ENCODE data around the gene FOSB.

DNA sequence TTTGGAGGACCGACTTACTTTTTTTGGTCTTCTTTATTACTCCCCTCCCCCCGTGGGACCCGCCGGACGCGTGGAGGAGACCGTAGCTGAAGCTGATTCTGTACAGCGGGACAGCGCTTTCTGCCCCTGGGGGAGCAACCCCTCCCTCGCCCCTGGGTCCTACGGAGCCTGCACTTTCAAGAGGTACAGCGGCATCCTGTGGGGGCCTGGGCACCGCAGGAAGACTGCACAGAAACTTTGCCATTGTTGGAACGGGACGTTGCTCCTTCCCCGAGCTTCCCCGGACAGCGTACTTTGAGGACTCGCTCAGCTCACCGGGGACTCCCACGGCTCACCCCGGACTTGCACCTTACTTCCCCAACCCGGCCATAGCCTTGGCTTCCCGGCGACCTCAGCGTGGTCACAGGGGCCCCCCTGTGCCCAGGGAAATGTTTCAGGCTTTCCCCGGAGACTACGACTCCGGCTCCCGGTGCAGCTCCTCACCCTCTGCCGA lies 409 bp downstream of the FOSB start:
- TF ChIP-seq, protein P1, sequence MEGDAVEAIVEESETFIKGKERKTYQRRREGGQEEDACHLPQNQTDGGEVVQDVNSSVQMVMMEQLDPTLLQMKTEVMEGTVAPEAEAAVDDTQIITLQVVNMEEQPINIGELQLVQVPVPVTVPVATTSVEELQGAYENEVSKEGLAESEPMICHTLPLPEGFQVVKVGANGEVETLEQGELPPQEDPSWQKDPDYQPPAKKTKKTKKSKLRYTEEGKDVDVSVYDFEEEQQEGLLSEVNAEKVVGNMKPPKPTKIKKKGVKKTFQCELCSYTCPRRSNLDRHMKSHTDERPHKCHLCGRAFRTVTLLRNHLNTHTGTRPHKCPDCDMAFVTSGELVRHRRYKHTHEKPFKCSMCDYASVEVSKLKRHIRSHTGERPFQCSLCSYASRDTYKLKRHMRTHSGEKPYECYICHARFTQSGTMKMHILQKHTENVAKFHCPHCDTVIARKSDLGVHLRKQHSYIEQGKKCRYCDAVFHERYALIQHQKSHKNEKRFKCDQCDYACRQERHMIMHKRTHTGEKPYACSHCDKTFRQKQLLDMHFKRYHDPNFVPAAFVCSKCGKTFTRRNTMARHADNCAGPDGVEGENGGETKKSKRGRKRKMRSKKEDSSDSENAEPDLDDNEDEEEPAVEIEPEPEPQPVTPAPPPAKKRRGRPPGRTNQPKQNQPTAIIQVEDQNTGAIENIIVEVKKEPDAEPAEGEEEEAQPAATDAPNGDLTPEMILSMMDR (IDR thresholded peaks at IDR 0.05; ENCODE audit: low read depth, low read length, missing input control), result no peak
- TF ChIP-seq YY1 (IDR thresholded peaks at IDR 0.05) (no peak), FOXA1 (IDR thresholded peaks at IDR 0.05) (no peak), TAF1 (conservative IDR thresholded peaks at IDR 0.05) (no peak), GABPA (IDR thresholded peaks at IDR 0.05 in 1 of 2, conservative IDR thresholded peaks at IDR 0.05 in 1 of 2) (no peak), RAD21 (IDR thresholded peaks at IDR 0.05) (no peak), SP1 (IDR thresholded peaks at IDR 0.05) (no peak)
- TF ChIP-seq, protein P2, sequence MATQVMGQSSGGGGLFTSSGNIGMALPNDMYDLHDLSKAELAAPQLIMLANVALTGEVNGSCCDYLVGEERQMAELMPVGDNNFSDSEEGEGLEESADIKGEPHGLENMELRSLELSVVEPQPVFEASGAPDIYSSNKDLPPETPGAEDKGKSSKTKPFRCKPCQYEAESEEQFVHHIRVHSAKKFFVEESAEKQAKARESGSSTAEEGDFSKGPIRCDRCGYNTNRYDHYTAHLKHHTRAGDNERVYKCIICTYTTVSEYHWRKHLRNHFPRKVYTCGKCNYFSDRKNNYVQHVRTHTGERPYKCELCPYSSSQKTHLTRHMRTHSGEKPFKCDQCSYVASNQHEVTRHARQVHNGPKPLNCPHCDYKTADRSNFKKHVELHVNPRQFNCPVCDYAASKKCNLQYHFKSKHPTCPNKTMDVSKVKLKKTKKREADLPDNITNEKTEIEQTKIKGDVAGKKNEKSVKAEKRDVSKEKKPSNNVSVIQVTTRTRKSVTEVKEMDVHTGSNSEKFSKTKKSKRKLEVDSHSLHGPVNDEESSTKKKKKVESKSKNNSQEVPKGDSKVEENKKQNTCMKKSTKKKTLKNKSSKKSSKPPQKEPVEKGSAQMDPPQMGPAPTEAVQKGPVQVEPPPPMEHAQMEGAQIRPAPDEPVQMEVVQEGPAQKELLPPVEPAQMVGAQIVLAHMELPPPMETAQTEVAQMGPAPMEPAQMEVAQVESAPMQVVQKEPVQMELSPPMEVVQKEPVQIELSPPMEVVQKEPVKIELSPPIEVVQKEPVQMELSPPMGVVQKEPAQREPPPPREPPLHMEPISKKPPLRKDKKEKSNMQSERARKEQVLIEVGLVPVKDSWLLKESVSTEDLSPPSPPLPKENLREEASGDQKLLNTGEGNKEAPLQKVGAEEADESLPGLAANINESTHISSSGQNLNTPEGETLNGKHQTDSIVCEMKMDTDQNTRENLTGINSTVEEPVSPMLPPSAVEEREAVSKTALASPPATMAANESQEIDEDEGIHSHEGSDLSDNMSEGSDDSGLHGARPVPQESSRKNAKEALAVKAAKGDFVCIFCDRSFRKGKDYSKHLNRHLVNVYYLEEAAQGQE (IDR thresholded peaks at IDR 0.05), result no peak
- TF ChIP-seq, protein P3, sequence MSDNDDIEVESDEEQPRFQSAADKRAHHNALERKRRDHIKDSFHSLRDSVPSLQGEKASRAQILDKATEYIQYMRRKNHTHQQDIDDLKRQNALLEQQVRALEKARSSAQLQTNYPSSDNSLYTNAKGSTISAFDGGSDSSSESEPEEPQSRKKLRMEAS (IDR thresholded peaks at IDR 0.05), result no peak

Measured in liver (tissue), 3 donors.